GM21528 (cell line): Measurements from ENCODE around the gene FAM50A.

Experiments used
- ATAC-seq: cut with Tn5 transposase; IDR thresholded peaks from one replicate; pipeline ENCODE4 v1.9.1; 2021; ENCODE audit warnings: mild to moderate bottlenecking, moderate library complexity; ENCODE audit not compliant: unreplicated experiment, low FRiP score

Gene FAM50A

DNA sequence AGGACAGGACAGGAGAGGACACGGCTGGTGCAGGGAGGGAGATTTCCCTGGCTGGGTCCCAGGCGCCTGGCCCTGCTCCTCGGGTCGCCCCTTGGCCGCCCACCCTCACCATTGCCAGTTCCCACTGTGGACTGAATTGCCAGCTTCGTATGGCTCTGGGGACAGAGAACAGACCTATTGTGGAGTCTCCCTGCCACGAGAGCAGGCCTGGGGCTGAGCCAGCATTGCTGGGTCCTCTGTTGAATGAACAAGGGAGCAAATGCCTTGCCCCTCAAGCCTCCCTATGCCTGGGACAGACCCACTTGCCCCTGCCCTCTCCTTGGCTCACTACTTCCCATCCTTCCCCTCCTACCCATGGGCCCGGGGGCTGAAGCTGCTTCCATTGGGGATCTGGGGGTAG is 18.5 kb downstream of the FAM50A start:
- no peak for ATAC-seq

DNA sequence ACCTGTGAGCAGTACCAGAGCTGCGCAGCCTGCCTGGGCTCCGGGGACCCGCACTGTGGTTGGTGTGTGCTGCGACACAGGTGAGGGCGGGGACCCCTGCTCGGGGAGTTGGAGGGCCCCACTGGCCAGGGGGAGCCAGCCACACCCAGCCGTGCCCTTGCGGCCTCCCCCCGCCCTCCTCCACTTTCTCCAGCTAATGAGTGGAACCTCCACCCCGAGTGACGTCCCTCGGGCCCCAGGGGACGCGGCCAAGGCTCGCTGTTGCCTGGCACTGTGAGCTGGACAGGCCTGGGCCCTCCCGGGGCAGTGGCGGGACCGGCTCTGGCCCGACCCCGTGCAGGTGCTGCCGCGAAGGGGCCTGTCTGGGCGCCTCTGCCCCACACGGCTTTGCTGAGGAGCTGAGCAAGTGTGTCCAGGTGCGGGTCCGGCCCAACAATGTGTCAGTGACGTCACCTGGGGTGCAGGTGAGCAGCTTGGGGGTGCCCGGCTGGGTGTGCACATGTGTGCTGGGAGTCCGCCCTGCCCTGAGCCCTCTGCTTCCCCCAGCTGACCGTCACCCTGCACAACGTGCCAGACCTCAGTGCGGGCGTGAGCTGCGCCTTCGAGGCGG is 19.8 kb downstream of the FAM50A start:
- no peak for ATAC-seq

DNA sequence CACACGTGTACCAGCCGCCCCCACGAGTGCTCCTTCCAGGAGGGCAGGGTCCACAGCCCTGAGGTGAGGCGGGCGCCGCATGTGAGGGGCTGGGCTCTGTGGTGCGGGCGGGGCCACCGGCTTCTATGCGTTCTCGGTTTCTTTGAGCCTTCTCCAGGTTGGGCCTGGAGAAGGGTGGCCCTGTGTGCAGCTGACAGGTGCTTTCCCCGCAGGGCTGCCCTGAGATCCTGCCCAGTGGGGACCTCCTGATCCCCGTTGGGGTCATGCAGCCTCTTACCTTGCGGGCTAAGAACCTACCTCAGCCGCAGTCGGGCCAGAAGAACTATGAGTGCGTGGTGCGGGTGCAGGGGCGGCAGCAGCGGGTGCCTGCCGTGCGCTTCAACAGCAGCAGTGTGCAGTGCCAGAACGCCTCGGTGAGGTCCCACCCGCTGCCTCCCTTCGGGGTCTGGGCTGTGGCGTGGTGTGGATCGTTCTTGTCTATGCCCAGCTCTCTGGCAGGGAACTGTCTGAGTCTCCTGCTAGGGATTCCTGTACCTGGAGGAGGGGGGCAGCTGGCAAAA is 20.9 kb downstream of the FAM50A start:
- ATAC-seq, result no peak

DNA sequence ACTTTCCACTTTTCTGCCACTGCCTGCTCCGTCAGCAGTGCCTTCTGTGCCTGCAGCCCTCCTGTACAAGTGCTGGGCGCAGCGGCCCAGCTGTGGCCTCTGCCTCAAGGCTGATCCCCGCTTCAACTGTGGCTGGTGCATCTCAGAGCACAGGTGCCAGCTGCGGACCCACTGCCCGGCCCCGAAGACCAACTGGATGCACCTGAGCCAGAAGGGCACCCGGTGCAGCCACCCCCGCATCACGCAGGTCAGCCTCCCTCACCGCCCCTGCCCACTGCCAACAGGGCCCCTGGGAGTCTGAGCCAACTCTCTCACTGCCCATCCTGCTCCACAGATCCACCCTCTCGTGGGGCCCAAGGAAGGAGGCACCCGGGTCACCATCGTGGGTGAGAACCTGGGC is 21.7 kb downstream of the FAM50A start:
- no peak for ATAC-seq

DNA sequence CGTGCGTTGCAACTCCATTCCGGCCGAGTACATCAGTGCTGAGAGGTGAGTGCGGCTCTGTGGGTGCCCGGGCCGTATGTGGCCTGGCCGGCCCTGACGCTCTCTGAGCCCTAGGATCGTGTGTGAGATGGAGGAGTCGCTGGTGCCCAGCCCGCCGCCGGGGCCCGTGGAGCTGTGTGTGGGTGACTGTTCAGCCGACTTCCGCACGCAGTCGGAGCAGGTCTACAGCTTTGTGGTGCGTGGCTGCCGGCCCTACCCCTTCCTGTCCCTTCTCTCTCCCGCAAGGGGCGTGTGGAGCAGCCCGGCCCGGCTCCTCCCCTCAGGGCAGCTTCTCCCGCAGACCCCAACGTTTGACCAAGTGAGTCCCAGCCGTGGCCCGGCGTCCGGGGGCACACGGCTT is 22.1 kb downstream of the FAM50A start:
- no peak for ATAC-seq

DNA sequence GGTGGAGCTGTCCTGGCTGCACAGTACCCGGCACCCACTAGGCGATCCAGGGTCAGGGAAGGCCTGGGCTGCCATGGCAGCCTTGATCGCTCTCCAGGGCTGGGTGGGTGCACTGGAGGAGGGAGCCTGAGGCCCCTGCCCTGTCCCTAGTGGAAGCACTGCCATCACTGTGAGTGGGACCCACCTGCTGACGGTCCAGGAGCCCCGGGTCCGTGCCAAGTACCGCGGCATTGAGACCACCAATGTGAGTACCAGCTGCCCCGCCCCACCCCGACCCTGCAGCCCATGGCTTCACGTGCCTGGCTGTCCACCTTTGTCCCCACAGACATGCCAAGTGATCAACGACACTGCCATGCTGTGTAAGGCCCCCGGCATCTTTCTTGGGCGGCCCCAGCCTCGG is 23.0 kb downstream of the FAM50A start:
- ATAC-seq, result no peak

DNA sequence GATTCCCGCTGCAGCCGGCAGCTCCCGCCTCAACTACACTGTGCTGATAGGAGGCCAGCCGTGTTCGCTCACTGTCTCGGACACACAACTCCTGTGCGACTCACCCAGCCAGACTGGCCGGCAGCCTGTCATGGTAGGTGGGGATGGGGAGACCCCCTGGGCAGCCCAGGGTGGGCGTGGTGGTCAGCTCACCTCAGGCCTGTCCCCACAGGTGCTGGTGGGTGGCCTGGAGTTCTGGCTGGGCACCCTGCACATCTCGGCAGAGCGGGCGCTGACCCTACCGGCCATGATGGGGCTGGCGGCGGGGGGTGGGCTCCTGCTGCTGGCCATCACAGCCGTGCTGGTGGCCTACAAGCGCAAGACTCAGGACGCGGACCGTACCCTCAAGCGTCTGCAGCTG is 23.6 kb downstream of the FAM50A start:
- no peak for ATAC-seq

DNA sequence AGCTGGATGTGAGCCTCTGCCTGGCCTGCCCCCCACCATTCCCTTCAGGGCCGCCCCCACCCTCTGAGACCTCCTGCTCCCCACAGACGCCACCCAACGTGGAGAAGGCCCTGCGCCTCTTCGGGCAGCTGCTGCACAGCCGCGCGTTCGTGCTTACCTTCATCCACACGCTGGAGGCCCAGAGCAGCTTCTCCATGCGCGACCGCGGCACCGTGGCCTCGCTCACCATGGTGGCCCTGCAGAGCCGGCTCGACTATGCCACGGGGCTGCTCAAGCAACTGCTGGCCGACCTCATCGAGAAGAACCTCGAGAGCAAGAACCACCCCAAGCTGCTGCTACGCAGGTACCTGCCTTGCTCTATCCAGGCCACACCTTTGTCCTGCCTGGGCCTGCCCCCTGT is 24.3 kb downstream of the FAM50A start:
- no peak for ATAC-seq

DNA sequence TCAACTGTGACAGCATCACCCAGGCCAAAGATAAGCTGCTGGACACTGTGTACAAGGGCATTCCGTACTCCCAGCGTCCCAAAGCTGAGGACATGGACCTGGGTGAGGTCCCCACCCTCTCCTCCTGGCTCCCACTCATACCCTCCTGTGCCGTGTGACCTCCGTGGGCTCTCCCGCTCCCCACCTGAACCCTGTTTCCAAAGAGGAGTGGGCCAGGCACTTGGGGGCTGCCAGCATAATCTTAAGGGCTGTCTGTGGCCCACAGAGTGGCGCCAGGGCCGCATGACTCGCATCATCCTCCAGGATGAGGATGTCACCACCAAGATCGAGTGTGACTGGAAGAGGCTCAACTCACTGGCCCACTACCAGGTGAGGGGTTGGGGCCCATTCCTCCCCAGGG is 25.2 kb downstream of the FAM50A start:
- no peak for ATAC-seq

DNA sequence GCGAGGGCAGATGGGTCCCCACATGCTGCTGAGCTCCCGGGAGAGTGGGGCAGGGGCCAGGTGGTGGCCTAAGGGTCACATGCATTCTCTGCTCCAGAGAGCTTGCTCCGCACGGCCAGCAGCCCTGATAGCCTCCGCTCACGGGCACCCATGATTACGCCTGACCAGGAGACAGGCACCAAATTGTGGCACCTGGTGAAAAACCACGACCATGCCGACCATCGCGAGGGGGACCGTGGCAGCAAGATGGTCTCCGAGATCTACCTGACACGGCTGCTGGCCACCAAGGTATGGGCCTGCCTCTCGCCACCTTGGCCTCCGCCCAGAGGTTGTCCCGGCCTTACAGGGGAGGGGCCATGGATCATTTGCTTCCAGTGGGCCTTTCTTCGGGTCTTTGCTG is 25.9 kb downstream of the FAM50A start:
- no peak for ATAC-seq

DNA sequence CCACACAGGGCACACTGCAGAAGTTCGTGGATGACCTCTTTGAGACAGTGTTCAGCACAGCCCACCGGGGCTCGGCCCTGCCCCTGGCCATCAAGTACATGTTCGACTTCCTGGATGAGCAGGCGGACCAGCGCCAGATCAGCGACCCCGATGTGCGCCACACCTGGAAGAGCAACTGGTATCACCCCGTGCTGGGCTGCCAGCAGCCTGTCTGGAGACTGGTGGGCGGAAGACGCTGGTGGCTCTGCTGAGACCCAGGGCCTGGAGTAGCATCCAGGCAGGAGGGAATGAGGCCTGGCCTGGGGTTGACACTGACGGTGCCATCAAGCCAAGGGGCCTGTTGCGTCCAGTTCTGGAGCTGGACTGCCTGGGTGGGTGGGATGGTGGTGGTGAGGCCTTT is 26.5 kb downstream of the FAM50A start:
- no peak for ATAC-seq

DNA sequence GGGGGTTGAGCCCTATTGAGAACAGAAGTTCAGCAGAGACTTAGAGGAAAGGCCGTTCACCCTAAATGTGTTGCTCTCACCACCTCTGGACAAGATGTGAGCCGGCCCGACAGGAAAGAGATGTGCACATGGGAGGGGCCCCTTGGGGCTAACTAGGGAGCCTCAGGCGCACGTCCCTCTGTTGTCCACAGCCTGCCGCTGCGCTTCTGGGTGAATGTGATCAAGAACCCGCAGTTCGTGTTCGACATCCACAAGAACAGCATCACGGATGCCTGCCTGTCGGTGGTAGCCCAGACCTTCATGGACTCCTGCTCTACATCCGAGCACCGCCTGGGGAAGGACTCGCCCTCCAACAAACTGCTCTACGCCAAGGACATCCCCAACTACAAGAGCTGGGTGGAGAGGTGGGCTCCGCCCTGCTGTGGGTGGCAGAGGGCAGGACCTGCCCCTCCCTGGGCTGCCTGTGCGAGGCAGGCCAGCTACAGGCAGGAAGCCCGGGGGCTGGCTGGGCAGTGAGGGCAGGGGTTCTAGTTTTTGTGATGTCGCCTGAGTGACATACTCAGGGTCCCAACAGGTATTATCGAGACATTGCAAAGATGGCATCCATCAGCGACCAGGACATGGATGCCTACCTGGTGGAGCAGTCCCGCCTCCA is 27.1 kb downstream of the FAM50A start:
- ATAC-seq, result no peak

DNA sequence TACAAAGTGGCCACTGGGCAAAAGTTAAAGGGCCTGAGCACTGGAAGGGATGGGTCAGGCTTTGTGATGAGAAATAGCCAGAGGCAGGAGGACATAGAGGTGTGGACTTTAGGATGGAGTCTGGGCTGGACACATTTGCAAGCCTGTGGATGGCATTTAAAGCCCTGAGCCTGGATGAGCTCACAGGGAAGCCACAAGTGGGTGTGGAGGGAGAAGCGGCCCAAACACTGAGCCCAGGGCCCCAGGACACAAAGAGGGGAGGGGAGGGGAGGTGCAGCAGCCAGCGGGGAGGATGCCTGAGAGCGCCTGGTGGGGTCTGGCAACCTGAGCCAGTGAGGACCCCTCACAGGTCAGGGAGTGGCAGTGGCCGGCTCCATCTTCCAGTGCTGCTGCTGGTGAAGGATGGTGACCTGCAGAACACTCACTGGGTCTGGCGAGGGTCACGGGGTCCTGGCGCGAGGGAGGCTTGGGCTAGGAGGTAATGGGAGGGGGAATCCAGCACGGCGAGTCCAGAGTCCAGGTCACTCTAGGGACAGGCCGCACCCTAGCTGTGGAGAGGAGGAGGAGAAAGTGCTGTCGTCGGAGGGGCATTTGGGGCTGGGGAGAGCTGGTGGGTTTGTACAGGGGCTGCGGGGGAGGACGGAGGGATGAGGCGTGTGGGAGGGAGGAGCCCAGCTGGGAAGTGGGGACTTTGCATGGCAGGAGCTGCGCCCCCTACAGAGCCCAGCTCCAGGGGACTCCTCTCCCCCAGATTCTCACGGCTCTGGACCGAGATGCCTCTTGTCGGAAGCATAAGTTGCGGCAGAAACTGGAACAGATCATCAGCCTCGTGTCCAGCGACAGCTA is 28.1 kb downstream of the FAM50A start:
- ATAC-seq, result no peak

DNA sequence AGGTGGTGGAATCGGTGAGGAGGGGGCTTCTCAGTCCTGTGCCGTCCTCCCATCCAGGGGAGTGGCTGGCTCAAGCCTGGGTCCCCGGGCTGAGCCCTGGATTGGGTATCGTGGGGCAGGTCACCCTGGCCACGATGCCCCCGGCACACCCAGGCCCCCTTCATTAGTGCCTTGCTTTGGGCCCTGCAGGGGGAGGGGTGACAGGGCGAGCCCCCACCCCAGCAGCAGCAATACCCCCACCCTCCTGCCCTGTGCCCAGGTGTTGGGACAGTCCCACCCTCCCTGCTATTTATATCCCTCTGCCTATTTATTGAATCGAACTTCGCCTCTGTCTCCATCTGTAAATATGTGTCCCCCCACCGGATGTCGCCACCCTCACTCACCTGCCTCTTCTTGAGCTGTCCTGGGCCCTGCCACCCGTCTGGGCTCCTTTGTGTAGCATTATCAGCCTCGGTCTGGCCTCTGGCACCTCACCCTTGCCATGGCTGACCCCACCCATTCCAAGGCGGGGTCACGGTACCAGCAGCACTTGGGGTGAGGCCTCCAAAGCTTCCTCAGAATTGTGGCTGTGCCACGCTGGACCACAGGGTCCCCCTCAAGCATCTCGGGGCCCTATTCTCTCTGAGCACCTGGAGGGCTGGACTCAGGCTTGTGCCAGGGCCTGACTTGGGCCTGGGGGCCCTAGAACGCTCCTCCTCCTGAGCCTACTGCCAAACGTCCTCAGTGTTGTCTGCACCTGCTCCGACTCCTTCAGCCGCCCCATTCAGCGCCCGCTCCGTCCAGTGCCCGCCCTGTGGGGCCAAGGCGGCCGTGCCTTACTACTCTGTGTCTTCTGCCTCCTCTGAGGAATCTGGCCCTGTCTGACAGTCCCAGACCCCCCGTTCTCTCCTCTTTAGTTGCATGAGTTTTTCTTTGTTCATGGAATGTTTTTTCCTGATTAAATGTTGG is 29.0 kb downstream of the FAM50A start:
- ATAC-seq, result no peak

DNA sequence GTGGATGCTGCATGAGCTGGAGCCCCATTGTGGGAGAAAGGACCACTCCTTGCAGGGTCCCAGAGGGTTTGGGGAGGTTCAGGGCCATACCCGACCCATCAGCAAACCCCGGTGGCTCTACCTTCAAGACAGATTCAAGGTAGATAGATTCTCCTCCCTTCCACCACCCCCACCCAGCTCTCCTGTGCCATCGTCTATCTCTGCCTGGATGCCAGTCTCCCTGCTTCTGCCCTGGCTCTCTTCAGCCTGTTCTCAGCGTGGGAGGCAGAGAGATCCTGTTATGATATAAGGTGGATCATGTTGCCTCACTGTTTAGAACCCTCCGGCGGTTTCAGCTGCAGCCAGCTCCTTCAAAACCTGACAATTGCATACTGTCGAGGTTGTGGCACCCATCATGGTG is 29.7 kb downstream of the FAM50A start:
- no peak for ATAC-seq

DNA sequence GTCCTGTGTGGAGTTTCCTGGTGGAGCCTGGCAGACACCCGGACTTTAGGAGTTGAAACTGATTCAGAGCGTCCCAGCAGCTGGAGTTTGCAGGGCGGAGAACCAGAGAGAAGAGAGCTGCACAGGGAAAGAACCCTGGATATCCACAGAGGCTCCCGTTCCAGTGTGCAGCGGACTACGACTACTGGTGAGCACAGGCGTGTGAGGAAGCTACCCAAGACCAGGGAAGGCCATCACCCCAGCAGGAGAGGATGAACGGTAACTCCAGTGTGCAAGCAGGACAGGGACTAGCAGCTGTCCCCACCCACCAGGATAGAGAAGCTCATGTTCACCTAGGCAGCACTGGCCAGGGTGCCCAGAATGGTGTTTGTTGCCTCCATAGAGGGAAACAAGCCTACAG is 32.9 kb downstream of the FAM50A start:
- ATAC-seq, result no peak

DNA sequence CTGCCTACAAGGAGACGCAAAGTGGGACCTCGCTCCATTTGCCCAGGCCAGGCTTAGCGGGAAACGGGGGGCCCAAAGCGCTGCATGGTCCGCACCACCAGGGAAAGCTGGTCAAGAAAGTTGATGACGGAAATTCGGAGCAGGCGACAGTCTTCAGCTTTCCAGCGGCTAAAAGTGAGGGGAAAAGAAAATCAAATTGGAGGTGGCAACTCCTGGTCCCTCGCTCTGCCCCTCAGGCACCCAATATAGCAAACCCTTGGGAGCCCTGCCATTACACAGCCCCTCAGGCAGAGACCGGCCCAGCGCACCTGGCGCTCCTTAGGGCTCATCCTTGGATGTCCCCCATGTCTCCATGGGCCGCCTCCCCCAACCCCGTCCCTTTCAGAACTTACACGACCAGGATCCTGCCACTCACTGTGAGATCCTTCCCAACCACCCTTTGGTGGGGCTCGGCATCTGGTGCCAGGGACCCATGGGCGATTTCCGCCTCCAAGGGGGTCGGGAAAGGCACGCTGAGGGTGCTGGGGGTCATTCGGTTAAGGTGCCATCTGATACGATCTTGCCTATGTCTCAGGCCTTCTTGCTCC is 34.0 kb downstream of the FAM50A start:
- ATAC-seq, result no peak

DNA sequence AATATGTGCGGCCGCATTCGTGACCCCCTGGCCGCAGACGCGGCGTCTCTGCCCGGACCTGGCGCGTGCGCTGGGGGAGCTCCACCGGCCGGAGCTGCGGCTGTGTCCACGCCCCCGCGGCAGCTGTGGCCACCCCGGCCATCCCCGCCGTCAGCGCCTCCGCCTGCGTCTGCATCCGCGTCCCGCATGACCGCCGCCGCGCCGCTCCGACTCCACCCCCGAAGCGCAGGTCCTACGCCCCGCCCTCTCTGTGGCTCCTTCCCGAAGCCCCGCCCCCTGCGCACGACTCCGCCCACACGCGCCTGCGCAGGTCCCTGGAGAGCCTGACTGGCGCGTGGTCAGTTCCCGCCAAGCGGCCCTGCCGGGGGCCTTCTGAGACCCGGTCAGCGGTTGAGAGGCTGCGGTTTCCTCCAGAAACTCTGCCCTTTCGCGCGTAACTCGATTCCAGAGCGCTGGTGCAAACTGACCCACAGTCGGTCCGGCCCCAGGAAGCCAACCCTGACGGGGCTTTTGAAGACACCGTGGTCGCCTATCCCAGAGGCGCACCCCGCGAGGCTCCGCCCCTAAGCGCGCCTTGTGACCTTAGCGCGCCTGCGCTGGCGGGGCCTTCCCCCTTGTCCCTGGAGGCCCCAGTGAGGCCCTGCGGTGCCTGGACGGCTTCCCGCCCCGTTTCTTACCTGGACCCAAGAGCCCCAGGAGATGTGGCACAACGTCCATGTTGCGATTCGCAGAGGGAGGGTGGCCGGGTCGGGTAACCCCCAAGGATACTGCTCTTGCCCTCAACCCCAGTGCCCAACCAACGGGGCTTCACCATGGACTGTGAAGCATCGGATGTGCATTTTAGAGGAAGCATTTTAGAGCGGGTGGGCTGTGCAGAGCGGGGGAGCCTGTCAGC is 35.0 kb downstream of the FAM50A start, which contains the start of gene LAGE3:
Gene LAGE3 (minus strand): TSS at position 554 of the 895 bp plus-strand sequence. CDS start 366 bp downstream, at position 188.
- peak; percentile 82 for ATAC-seq

DNA sequence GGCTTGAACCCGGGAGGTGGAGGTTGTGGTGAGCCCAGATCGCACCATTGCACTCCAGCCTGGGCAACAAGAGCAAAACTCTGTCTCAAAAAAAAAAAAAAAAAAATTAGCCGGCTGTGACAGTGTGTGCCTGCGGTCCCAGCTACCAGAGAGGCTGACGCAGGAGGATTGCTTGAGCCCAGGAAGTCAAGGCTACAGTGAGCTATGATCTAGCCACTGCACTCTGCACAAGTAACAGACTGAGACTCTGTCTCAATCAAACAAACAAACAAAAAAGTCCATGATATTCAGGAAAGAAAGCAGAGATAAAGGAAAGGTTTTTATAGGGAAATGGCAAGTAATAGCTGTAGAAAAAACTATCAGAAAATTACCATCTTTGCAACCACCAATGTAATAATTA is 37.3 kb downstream of the FAM50A start:
- no peak for ATAC-seq
